GM21367 (cell line): ENCODE data around the gene AGMO.

ENCODE experiments used
- ATAC-seq: cut with Tn5 transposase; IDR thresholded peaks from one replicate; pipeline ENCODE4 v1.9.1; 2021; ENCODE audit not compliant: unreplicated experiment

The AGMO gene

DNA sequence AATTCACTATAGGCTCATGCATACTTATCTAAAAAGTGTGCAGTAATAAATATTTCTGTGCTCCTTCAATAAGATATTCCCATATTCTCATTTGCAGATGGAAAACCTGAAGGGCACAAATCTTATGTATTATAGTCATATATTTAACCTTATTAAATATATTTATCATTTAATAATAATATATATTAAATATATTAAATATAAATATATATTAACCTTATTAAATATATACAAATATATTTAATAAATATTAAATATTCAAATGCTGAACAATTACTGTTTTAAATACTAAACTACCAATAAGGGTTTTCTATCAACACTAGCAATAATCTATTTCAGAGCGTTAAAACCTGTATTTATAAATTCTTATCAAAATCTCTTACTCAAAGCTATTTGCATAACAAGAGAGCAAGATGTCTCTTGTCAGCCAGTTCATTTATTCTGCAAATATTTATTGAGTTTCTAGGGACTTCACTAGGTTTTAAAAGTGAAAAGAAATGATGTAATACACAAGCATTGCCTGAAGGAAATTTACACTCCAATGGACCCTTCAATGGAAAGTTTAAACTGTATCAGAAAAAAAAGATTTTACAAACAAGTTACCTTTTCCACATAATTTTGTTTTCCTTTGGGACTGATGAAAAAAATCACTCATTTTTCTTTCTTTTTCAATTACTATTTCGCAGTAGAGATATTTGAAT, 159.2 kb downstream of the AGMO start:
- no peak for ATAC-seq

DNA sequence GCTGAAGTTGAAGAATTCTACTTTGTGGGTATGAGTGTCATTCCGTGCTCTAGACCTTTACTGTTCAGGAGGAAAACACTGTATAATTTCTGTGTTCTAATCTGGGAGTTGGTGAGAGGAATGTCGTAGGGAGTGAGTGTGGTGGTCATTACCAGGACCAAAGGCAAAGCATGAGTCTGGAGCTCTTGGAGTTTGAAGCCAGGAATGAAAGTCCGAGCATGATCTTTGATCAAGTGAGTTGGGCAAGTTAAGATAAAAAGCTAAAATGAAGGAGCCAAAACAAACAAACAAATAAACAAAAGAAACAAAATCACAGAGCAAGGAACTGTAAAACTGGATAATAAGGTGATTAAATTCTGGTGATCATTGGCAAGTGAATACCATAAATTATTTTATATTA, 161.4 kb downstream of the AGMO start:
- ATAC-seq: no peak

DNA sequence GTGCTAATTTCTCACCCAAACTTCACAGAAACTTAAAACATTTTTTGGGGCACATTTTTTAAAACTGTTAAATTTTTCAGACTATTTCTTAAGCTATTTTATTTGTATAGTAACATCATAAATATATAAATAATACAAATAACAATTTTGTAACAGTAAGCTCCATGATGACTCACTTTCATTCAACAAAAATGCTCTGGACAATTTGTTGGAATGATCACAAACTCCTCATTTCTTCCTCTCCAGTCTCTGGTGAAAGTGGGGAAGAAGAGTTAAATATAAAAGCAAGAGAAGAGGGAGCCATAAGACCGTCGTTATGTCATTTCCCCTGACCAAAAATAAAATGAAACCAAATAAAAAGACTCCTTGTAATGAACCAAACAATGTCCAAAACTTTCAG, 162.4 kb downstream of the AGMO start:
- no peak for ATAC-seq

DNA sequence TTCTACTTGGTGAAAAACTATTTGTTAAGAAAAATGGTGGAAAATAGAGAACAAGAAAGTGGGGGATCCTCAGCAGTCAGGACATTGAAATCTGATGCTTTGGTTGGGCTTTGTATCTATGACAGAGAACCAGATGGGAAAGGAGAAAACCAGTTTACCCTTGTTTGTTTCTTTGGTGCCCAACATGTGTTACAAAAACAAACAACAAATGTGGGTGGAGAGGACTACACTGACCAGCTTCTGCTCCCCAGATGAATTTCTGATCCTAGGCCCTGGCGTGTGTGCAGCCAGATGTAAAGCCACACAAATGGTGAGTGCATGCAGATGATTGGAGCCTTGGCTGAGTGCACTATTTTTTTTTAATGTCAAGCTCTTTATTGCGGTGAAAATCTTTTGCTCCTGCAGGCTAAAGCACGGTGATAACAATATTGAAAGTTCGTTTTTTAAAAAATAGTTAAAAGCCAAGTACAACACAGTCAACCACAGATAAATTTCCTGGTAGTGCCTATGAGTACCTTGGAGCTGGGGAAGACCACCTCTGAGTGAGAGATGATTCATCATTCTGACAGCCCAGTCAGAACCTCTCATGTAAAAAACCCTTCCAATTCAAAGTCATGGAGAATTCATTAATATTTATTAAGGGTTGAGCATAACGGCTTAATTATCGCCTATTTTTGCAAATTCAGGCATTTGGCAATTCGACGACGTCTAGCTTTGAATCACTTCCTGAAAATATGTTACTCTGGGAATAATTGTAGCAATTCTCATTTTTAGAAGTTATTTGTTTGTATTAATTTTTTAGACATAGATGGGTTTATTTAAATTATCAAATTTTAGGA, 163.7 kb downstream of the AGMO start:
- ATAC-seq: no peak

DNA sequence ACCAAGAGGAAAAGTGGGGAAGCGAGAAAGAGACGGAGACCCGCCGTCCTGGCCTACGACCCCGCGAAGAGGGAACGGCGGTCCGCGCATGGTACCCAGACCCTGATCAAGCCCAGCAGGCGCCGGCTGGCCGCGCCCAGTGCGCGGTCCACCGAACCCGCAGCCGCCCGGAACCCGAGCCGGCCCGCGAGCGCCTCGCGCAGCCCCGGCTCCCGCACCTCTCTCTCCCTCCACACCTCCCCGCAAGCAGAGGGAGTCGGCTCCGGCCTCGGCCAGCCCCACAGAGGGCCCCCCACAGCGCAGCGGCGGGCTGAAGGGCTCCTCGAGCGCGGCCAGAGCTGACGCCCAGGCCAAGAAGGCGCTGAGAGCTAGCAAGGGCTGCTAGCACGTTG, 164.7 kb downstream of the AGMO start:
- no peak for ATAC-seq

DNA sequence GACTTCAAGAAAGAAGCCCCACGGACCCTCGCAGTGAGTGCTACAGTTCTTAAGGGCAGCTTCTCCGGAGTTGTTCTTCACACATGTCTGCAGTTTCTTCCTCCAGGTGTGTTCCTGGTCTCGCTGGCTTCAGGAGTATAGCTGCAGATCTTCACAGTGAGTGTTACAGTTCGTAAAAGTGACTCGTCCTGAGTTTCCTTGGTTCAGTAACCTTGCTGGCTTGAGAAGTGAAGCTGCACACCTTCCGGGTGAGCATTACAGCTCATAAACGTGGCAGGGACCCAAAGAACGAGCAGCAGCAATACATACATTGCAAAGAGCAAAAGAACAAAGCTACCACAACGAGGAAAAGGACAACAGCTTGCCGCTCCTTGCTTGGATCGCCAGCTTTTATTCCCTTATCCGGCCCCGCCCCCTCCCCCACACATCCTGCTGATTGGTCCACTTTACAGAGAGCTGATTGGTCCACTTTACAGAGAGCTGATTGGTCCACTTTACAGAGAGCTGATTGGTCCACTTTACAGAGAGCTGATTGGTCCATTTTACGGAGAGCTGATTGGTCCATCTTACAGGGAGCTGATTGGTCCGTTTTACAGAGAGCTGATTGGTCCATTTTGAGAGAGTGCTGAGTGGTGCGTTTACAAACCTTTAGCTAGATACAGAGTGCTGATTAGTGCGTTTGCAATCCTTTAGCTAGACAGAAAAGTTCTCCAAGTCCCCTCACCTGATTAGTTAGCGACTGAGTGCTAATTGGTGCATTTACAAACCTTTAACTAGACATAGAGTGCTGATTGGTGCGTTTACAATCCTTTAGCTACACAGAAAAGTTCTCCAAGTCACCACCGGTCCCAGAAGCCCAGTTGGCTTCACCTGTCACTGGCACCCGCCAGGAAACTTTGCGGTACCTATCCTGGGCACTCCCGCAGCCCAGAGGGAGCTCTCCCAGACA, 165.3 kb downstream of the AGMO start:
- ATAC-seq: no peak

DNA sequence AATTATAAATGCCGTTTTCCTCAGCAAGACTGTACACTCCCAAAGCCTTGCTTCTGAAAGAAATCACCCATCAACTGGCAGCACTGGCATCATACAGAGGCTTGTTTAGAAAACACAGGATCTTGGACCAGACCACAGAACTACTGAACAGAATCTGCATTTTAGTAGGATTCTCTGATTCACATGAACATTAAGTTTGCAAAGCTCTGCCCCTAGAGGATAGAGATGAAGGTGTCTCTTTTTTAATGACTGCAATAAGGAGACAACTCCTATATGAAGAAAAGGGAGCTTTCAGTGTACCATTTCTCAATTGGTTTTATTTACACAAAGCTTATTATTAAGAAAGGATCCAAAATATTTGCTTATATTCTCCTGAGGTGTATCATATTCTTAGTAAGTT, 172.7 kb downstream of the AGMO start:
- ATAC-seq: no peak

DNA sequence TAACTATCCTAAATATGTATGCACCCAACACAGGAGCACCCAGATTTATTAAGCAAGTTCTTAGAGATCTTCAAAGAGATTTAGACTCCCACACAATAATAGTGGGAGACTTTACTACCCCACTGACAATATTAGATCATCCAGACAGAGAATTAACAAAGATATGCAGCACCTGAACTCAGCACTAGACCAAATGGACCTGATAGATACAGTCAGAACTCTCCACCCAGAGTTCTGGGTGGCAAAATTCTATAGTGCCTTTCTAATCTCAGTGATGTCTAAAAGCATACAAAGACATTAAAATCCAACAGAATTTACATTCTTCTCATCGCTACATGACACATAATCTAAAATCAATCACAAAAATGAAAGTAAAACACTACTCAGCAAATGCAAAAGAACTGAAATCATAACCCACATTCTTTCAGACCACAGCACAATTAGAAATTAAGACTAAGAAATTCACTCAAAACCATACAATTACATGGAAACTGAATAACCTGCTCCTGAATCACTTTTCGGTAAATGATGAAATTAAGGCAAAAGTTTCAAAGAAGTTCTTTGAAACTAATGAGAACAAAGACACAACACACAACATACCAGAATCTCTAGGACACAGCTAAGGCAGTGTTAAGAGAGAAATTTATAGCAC, 183.2 kb downstream of the AGMO start:
- ATAC-seq: no peak

DNA sequence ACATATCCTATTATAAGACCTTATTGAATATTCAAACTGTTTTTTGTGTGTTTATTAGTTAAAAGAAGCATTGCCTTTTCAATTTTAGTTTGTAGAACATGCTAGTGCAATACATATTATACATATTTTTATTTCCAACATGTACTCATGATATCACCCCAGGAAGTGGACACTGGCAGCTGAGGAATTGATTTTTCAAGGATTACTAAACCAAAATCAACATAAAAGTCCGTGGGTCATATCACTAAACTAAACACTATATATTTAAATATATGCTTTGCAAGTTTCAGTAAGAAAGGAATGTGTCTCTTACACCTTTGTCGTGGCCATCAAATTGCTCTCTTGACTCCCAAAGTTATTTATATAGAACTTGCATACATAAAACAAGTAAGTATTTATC, 185.2 kb downstream of the AGMO start:
- no peak for ATAC-seq

DNA sequence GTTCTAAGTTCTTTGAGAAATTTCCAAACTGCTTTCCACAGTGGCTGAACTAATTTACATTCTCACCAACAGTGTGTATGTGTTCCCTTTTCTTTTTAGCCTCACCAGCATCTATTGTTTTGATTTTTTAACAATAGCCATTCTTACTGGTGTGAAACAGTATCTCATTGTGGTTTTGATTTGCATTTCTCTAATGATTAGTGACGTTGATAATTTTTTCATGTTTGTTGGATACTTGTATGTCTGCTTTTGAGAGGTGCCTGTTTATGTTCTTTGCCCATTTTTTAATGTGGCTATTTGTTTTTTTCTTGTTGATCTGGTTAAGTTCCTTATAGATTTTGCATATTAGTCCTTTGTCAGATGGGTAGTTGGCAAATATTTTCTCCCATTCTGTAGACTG, 191.4 kb downstream of the AGMO start:
- ATAC-seq: no peak

DNA sequence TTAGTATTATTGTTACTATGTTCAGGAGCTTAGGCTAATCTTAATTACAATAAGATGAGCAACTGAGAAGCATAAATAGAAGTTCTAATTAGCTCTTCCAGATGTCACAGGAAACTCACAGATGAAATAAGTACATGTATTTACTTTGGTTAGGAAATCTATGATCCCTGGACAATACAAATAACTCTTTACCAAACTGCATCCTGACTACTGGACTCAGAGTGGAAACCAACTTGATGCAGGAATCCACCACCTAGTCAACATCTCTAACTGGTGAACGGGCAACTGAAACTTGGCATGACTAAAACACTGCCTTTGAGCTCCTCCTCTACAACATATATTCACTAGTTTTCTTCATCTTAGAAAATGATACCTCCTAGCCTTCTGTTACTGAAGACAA, 193.2 kb downstream of the AGMO start:
- ATAC-seq: no peak

DNA sequence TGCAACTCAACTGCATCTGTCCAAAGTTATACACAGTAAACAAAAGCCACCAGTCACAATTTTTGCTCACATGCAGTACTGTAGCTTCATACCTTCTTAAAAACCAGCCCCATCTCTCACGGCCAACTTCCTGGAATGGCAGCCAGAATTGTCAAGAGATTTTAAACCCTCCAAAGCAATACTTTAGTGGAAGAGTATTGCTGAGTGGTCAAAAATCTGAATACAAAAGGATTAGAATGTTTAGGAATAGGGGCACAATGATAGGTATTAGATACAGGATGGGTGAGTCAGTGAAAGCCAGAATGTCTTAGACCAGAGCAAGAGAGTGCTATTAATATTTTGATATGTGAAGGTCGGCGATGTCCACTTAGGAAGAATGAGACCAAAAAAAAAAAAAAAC, 193.9 kb downstream of the AGMO start:
- ATAC-seq: no peak

DNA sequence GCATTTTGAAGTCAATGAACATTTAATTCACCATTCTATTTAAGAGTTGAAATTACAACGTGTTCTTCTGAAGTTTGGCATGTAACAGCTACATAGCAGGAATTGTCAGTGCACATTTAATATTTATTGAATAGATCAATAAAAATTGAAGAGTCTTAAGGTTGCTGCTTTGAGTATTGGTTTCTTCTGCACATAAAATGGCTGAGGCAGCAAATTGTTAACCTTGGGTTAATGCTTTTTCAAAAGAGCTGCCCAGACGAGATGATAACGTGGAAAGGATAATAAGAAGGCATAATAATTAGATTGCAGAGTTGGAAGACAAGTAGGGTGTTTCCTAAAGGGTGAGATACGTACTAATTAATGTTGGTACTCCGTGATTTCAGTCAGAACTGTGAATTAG, 203.7 kb downstream of the AGMO start:
- no peak for ATAC-seq

DNA sequence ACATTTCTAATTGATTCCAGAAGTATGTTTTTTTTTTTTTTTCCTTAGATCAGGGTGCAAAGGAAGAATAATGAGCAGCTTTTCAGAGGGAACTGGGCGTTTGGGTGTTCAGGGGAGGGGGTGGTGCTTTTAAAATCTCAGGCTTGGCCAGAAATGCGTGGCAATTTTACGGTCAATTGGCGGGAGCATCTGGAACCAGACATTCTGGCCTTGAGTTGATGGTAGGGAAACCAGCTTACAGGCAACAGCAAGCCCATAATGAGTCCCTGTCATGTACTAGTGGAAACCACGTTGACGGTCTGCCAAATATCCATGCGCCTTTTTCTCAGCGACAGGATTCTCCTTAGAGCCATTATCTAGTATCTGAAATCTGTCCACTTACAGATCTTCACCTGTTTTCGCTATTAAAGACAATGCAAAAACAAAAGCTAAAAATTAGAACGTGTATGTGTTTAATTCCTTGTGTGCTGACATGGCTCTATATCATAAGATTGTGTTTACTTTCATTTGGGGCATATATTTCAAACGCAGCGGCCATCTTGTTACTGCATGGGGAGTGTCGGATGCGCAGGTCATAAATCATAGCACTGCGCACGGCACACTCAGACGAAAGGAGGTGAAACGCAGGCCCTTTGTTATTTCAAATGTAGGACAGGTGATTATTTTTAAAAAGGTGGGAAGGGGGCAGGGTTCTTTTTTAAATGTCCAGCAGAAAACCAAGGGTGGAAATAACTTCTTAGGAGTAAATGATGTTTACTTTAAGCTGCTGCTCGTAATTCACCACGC, 209.2 kb downstream of the AGMO start:
- ATAC-seq: no peak

DNA sequence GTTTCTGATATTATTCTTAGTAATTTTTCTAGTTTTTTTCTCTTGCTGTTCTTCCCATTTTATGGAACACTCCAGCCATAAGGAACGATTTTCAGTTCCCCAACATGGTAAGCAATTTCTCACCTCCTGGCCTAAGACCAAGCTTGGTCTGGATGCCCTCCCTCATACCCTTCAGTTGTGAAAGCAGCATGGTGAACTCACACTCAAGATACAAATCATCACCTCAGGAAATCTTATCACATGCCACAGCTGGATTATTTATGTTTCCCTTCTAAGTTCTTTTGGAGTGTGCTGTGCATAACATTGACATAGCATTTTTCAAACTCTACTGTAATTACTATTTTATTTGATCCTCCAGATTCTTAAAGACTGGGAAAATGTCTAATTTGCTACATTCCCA, 216.6 kb downstream of the AGMO start:
- ATAC-seq: no peak

DNA sequence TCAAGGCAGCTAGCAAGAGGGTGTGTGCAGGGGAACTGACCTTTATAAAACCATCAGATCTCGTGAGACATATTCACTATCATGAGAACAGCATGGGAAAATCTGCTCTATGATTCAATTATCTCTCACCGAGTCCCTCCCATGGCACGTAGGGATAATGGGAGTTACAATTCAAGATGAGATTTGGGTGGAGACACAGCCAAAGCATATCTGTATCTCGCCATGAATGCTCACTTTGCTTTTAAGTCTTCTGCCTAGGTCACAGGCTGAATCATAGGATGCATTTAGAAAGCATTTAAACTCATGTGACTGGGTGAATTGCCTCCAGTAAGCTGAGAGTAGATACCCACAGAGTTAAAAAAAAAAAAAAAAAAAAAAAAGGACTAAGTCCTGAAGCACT, 220.0 kb downstream of the AGMO start:
- no peak for ATAC-seq

DNA sequence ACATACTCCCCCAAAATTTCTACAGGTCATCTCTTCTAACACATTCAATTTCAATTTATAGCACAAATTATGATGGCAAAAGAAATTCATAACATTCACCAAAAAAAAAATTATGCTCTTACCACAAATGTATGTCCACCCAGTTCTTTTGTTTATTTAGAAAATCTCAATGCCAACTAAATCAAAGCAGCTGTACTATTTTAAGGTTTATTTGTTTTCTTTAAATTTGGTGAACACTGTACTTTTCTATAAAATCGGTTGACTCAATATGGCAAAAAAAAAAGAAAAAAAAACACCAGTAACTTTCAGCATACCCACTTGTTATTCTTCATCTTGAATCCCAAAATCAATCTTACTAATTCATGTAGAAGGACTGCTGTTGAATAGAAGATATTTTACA, 225.7 kb downstream of the AGMO start:
- no peak for ATAC-seq

DNA sequence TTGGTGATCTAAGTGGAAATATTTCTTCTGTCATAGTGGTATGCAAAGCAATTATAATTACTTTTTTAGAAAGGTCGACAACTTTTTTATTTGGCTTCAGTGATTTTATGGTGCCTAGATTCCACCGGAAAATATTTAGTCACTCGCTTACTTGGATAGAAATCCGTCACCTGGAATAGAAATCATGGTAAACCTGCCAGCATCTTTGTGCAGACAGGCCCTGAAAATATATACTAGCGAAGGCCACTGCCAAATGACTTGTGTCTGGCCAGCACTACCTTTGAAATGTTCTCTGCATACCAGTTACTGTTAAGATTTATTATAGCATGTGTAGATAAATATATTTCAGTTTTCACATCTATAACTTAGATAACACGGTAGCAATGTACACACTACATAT, 226.4 kb downstream of the AGMO start:
- ATAC-seq: no peak

DNA sequence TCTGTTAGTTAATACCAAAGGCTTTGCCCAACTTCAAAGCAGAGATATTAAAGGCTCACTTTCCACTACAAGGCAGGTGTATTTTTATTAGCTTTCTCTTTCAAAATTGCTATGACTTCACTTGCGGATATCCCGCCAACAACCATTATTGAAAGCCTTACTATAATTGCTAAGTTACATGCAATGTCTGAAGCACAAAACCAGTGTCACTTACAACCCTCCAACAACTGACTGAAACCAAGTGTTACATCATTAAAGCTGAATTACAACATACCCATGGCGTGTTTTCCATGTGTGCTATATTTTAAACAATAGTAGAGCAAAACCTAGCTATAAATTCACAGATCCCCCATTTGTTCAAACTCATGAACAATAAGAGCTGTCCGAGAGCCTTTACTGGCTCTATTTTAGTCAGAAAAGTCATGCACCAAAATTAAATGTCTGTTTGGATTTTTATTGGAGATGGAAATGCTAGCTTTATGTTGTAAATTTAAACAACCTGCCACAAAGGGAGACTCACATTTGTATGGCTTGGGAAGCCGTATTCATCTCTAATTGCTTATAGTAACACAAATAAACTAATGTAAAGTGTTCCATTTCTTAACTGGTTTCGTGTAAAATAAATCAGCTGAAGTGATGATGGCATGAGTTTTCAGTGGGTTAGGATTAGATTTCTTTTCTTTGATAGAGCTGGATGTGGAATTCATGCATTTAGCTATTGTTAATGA, 227.1 kb downstream of the AGMO start:
- ATAC-seq: no peak

DNA sequence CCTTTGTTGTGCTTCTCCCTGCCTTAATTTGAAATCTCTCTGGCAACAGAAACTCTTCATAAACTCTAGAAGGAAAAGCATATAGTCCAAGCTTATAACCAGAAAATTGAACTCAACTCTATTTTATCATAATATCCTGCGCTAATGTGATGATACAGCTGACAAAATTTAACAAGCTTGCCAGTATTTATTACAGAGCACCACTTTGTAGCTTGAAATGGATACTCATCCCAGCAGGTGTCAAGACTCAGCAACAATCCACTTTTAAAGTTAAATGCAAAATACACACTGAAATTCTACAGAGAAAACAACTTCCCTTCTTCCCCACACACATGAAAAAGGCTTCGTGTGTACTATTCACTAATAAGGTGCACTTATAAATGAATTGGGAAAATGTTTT, 228.9 kb downstream of the AGMO start:
- no peak for ATAC-seq
